Glomerular visceral epithelial cell (primary cell): ENCODE results near the gene TAS2R39.
A peak's percentile ranks its signal among the peaks of the same experiment; 100 is the strongest.
"Not testable (repeated sequence)": the region's sequence is repeated elsewhere in the genome, so short reads cannot be mapped to it uniquely, and the experiment has no call there.

Experiments used
- DNase-seq: peaks from one replicate; pipeline ENCODE4 v3.0.0-alpha.2; 2016; ENCODE audit errors: extremely low spot score

TAS2R39 gene

GRCh38 chr7:143183024-143183423 is at the start of gene TAS2R39:
TAS2R39 (plus strand) TSS chr7:143183419; CDS start chr7:143183419, 0 bp downstream.
- DNase-seq = no peak

DNA sequence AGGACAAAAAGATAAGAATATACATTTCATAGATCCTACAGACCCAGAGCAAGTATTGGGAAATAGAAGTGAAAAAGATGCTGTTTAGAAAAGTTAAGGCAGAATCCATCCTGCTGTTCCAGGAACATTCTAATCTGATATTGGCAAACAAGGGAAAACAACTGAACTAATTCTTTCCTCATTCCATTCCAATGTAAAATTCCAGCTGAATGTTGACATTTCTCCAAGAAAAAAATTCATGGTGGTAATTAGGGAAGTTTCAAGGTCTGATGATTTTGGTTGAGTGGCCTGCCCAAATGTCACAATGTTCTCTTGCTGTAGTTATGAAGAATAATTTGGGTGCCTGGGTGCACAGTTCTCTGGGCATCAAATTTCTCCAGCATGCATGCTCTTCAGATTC is 36.1 kb upstream of the TAS2R39 start:
- no peak for DNase-seq

DNA sequence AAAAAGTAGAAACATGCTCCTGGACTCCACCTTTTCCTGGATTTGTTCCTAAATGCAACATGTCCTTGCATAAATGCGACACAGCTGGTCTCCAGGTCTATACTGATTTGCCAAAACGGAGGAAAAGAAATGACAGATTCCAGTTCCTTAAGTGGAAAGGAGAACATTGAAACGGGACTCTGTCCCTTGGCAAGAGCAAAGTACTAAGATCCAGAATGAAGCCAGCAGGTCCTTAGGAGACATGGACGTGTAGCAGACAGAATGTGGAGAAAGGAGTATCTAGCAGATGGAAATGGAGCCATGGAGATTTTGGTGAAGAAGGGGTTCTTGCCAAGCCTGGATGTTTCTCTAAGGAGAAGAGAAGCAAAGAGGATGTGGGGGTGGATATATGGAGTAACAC is 35.2 kb upstream of the TAS2R39 start:
- DNase-seq = no peak

- DNase-seq = no peak
These were observed 34.6 kb upstream of the TAS2R39 start for GRCh38 chr7:143148651-143149050.

DNA sequence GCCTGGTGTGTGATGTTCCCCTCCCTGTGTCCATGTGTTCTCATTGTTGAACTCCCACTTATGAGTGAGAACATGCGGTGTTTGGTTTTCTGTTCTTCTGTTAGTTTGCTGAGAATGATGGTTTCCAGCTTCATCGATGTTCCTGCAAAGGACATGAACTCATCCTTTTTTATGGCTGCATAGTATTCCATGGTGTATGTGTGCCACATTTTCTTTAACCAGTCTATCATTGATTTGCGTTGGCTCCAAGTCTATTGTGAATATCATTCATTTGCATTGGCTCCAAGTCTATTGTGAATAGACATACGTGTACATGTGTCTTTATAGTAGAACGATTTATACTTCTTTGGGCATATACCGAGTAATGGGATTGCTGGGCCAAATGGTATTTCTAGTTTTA is 32.5 kb upstream of the TAS2R39 start:
- not testable (repeated sequence) for DNase-seq

DNA sequence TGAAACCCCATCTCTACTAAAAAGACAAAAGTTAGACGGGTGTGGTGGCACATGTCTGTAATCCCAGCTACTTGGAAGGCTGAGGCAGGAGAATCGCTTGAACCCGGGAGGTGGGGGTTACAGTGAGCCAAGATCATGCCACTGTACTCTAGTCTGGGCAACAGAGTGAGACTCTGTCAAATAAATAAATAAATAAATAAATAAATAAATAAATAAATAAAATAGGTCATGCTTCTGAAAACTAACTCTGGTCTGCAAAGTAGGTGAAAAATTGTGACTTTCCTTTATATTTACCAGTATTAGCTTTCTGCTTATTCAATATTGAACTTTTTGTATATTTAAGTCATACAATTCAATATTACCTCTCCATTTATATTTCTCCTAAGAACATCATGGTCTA is 24.6 kb upstream of the TAS2R39 start:
- DNase-seq = not testable (repeated sequence)

GRCh38 chr7:143171697-143172096 is 11.5 kb upstream of the TAS2R39 start:
- no peak for DNase-seq

DNA sequence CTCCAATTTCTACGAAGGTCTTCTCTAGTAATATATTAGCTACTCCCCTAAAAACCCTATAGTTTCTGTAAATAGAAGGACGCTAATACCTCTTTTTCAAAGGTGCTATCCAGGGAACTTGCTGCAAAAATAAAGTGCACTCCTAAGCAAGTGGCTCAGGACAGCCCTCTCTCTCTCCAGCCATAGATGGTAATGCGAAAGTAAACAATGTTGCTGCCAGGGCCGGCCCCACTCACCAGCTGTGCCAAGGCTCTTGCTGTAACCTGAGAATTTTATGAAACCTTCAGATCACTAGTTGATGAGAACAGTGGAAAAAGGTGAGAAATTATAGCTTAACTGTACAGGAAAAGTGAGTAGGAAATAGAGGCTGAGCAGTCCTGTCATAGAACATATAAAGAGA is 10.9 kb upstream of the TAS2R39 start:
- no peak for DNase-seq

DNA sequence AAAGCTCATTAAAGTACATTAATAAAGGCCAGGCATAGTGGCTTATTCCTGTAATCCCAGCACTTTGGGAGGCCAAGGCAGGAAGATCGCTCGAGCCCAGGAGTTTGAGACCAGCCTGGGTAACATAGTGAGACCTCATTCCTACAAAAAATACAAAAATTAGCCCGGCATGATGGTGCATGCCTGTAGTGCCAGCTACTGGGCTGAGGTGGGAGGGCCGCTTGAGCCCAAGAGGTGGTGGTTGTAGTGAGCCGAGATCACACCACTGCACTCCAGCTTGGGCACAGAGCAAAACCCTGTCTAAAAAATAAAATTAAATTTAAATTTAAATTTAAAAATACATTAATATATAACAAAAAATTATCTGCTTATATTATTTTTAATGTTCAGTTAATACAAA is 7.1 kb upstream of the TAS2R39 start:
- no peak for DNase-seq

GRCh38 chr7:143177374-143178119 is 5.7 kb upstream of the TAS2R39 start:
- DNase-seq = no peak

- DNase-seq = not testable (repeated sequence)
These were observed 2.4 kb upstream of the TAS2R39 start for GRCh38 chr7:143180771-143181170.

DNA sequence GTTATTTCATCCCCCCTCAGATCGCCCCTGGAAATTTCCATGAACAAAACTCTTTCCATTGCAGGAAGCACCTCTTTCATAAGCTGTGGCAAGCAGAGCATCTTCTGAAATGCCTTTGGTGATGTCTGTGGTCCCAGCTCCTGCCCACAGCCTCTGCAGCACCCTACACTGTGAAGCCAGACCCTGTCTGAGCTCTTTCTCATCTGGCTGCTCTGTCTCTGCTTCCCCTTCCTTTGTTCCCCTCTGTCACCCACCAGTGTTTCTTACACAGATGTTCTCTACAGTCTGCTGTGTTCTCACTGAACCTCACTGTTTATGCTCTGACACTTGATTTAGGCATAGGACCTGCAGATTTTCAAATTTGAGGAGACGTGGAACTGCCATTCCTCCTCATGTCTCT is 1.9 kb upstream of the TAS2R39 start:
- DNase-seq = no peak

- no peak for DNase-seq
These were observed 2.3 kb downstream of the TAS2R39 start for GRCh38 chr7:143185551-143185950.

GRCh38 chr7:143188994-143189393 is 5.8 kb downstream of the TAS2R39 start:
- no peak for DNase-seq

DNA sequence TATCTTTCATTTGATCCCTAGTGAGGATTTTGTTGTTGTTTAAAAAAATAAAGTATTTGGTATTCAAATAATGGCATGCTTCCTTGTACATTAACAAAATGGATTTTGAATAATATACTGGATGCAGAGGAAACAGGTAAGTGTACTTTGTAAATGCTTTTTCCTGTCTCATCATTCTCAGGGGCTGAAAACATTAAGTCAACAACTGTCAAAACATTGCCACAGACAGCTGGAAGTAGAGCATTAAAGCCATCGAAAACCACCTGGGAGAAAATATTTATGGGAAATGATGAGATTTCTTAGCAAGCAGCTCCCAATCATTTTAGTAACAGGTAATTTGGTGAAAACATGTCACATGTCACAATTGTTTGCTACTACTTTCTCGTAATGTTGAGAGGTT is 10.7 kb downstream of the TAS2R39 start:
- DNase-seq = no peak

GRCh38 chr7:143199040-143199439 is 15.8 kb downstream of the TAS2R39 start:
- DNase-seq = no peak

DNA sequence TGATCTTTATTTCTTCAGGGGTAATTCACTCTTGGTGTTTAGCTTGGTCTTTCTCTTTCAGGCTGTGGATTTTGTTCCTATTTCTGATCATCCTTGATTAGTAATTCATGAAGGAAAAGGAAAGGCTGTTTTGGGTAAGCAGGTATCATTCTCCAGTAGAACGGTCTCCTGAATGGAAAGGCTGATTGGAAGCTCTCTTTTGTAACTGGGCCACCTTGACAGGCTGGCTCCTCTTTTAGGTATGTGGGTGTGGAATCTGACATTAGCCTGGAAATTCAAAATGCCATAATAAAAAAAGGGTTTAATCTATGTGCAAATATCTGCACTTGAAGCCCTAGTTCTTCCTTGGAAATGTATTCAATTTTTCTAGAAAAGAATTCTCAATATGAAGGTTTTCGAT is 18.9 kb downstream of the TAS2R39 start:
- DNase-seq = no peak

DNA sequence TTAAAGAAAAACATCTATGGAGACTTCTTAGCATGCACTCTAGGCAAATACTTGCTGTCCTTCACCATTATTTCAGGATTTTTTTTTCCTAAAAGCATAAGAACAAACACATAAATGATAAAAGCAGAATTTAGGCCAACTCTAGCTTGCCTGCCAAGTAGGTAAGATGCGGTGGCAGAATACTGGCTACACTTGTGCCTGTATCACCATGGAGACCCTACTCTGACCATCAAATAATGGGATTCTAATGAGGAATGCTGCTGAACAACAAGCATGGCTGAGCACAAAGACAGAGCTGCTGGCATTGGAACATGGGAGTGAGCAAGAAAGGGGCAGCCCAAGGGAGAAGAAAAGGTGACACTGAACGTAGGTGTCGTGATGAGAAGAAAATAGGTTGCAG is 20.2 kb downstream of the TAS2R39 start:
- no peak for DNase-seq

DNA sequence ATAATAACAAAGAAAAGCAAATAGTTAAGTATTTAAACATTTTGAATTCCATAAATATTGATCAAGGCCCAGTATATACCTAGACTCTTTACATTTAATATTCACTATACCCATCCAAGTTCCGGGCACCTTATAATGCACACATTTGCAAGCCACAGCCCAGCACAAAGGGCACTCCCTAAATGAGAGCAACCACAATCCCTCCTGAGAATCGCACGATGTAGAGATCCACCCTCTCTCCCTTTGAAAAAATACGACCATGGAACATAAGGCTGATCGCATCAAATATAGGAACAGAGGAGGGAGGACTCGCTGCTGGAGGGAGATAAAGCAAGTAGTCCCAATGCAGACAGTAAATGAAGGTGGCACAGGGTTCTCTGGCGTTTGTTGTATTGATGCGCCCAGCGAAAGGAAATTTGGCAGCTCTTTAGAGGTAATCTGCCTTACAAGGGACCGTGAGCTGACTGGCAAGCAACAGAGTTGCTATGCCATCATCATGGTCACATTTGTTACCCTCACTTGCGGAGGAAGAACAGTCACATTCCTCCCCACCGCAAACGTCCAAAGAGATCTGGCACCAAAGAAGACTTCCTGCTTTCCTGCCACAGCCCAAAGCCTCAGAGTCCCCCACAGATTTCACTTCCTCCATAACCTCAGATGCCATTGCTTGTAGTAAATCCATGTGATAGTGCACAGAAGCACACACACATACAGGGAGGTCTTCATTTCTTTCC is 22.5 kb downstream of the TAS2R39 start:
- DNase-seq = no peak

DNA sequence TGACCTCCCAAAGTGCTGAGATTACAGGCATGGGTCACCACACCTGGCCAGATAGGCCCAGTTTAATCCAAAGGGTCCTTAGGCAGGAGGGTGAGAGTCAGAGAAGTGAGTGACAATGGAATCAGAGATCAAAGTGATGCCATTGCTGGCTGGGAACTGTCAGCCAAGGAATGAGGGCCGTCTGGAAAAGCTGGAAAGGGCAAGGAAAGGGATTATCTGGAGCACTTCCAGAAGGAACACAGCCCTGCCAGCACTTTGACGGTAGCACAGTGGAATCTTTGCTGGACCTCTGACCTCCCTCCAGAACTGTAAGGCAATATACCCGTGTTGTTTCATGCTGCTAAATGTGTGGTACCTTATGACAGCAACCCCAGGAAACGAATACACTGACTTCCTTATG is 27.3 kb downstream of the TAS2R39 start:
- no peak for DNase-seq

DNA sequence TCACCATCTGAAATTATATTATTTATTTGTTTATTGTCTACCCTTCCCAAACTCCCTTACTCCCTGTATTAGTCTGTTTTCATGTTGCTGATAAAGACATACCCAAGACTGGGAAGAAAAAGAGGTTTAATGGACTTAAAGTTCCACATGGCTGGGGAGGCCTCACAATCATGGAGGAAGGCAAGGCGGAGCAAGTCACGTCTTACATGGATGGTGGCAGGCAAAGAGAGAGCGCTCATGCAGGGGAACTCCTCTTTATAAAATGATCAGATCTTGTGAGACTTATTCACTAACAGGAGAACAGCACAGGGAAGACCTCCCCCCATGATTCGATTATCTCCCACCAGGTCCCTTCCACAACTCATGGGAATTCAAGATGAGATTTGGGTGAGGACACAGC is 30.3 kb downstream of the TAS2R39 start:
- not testable (repeated sequence) for DNase-seq

DNA sequence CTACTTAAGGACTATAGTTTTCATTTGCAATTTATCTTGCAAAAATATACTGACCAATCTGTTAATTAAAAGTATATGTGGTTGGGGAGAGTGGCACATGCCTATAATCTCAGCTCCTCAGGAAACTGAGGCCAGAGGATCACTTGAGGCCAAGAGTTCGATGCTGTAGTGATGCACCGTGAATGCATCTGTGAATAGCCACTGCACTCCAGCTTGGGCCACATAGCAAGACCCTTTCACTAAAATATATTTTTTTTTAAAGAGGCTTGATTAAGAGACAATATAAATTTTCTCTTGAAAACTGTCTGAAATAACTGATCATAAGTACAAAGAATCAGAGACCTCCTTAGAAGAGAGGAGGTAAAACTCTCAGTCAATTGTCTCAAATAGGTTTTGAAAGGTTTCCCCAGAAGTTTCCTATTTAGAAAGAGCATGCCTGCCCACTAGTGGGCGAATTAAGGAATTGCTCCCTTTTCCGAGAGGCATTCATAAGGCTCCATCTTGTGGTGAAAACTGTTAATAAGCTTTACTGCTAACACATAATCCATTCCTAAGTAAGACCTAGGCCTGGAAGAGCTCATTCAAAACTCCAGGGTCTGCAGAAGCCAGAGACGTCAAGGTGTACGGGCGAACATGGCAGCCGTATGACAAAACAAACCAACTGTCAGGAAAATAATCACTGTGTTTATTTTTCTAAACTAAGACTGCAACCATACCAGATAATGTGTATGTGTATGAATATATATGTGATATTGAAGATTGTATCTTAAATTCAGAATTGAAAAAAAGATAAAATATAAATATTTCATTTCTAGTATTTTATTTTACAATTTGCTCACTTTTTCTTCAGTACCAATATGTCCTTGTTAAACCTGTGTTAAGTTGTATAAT is 31.8 kb downstream of the TAS2R39 start:
- DNase-seq = peak; percentile 78
